Measurements from ENCODE around the gene ALDH1A2.

ALDH1A2 gene

DNA sequence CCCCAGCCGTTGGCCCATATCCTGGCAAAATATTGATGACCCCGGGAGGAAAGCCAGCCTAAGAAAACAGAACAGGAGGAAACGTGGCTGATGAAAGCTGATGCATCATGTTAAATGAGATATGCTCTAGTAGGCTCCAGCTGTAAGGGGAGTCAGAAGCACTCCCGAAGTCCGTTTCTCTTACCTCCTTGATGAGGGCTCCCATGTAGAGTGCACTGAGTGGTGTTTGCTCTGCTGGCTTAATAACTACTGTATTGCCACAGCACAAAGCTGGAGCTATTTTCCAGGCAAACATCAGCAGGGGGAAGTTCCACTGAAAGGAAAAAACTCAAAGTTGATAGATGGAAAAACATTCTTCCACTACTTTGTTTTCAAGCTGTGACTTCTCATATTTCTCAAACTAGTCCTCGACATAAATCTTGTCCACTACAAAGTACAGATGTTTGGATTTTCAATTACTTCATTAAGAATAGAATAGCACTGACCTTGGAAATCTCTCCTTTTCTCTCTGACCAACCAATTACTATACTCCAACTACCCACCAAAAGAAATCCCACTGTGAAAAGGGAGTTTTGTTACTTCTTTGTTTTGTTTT lies 72.7 kb downstream of the ALDH1A2 start (continued):
- TF ChIP-seq ZNF48 (tag by site-specific recombination; IDR thresholded peaks at IDR 0.05) (no peak), GLI2 (tag by site-specific recombination; IDR thresholded peaks at IDR 0.05; ENCODE audit: borderline replicate concordance, low read depth) (no peak), WT1 (tag by site-specific recombination; IDR thresholded peaks at IDR 0.05) (no peak), ZIC2 (tag by site-specific recombination; IDR thresholded peaks at IDR 0.05) (peak; percentile 12; the same call in 1 of the 2 replicates)
- TF ChIP-seq, protein P1, sequence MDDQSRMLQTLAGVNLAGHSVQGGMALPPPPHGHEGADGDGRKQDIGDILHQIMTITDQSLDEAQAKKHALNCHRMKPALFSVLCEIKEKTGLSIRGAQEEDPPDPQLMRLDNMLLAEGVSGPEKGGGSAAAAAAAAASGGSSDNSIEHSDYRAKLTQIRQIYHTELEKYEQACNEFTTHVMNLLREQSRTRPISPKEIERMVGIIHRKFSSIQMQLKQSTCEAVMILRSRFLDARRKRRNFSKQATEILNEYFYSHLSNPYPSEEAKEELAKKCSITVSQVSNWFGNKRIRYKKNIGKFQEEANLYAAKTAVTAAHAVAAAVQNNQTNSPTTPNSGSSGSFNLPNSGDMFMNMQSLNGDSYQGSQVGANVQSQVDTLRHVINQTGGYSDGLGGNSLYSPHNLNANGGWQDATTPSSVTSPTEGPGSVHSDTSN (CRISPR knock-in tag; IDR thresholded peaks at IDR 0.05): no peak
- TF ChIP-seq, protein P2, sequence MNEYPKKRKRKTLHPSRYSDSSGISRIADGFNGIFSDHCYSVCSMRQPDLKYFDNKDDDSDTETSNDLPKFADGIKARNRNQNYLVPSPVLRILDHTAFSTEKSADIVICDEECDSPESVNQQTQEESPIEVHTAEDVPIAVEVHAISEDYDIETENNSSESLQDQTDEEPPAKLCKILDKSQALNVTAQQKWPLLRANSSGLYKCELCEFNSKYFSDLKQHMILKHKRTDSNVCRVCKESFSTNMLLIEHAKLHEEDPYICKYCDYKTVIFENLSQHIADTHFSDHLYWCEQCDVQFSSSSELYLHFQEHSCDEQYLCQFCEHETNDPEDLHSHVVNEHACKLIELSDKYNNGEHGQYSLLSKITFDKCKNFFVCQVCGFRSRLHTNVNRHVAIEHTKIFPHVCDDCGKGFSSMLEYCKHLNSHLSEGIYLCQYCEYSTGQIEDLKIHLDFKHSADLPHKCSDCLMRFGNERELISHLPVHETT (tag by site-specific recombination; IDR thresholded peaks at IDR 0.05): no peak

DNA sequence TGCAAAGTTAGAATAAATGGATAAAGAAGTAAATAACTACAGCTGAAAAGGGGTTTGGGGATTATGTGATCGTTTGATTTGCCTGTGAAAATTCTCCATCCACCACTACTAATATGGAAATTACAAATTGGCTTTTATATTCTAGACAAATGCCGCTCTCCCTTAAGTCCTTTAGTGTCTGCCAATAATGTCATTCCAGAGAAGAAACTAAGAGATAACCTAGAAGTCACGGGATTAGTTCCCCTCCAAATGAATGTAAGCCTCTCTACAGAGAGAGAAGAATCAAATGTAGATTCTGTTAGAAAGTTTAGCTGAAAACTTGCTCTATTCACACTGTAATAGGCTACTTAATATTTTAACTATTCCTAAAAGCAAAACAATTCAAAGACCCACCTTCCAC lies 92.0 kb downstream of the ALDH1A2 start:
- ChIA-PET POLR2A (no interaction called here), CTCF (interaction anchor here (1.8 kb wide), 1 partner anchor 96 kb away, joined by 5 read pairs; no protein-coding TSS in a partner anchor)
- TF ChIP-seq ZNF433 (tag by site-specific recombination; IDR thresholded peaks at IDR 0.05; ENCODE audit: low read depth): no peak
- TF ChIP-seq, protein P3, sequence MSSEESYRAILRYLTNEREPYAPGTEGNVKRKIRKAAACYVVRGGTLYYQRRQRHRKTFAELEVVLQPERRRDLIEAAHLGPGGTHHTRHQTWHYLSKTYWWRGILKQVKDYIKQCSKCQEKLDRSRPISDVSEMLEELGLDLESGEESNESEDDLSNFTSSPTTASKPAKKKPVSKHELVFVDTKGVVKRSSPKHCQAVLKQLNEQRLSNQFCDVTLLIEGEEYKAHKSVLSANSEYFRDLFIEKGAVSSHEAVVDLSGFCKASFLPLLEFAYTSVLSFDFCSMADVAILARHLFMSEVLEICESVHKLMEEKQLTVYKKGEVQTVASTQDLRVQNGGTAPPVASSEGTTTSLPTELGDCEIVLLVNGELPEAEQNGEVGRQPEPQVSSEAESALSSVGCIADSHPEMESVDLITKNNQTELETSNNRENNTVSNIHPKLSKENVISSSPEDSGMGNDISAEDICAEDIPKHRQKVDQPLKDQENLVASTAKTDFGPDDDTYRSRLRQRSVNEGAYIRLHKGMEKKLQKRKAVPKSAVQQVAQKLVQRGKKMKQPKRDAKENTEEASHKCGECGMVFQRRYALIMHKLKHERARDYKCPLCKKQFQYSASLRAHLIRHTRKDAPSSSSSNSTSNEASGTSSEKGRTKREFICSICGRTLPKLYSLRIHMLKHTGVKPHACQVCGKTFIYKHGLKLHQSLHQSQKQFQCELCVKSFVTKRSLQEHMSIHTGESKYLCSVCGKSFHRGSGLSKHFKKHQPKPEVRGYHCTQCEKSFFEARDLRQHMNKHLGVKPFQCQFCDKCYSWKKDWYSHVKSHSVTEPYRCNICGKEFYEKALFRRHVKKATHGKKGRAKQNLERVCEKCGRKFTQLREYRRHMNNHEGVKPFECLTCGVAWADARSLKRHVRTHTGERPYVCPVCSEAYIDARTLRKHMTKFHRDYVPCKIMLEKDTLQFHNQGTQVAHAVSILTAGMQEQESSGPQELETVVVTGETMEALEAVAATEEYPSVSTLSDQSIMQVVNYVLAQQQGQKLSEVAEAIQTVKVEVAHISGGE (tag by site-specific recombination; conservative IDR thresholded peaks at IDR 0.05; ENCODE audit: low read depth): no peak
- no peak for TF ChIP-seq ZSCAN30 (tag by site-specific recombination; IDR thresholded peaks at IDR 0.05)
- Histone ChIP-seq H3K9me3 (ENCODE audit: control insufficient read depth, insufficient read depth, low read depth, low read length) (no peaks in the 10 kb centered on the region), H3K36me3 (ENCODE audit: control insufficient read depth in 2 of 2, insufficient read depth in 1 of 2, low read length in 2 of 2) (no peaks in the 10 kb centered on the region), H3K4me1 (ENCODE audit: control insufficient read depth, insufficient read depth, low read length) (no peaks in the 10 kb centered on the region), H3K27ac (ENCODE audit: extremely low read depth, low read depth, low read length) (no peak overlapping the region), H3K4me3 (ENCODE audit: low read depth, low read length) (no peak overlapping the region)

DNA sequence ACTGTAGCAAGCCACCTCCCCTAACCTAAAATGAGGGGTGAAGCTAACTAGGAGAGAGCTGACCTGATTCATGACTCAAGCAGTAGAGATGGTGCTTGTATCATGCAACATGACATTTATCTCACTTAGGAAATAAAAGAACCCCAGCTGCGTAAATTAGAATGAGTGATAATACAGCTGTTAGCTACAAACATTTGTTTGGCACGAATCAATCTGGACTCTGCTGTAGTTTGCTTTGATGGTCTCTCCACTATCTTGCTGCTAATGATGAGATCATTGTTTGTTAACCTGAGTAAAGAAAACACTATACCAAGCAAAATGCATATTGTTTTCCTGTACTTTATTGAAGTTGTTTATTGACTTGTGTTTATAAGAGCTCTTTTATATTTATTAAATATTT lies 92.6 kb downstream of the ALDH1A2 start:
- H3K4me3 ChIP-seq (ENCODE audit: low read depth, low read length): no peak overlapping the region
- H3K27ac ChIP-seq (ENCODE audit: extremely low read depth, low read depth, low read length): no peak overlapping the region
- H3K9me3 ChIP-seq (ENCODE audit: control insufficient read depth, insufficient read depth, low read depth, low read length): no peaks in the 10 kb centered on the region
- ChIA-PET POLR2A (no interaction called here), CTCF (interaction anchor here (0.5 to 1.8 kb wide), 2 partner anchors 97 to 175 kb away, joined by 3 to 5 read pairs; no protein-coding TSS in a partner anchor)
- no peaks in the 10 kb centered on the region for H3K4me1 ChIP-seq (ENCODE audit: control insufficient read depth, insufficient read depth, low read length)
- H3K36me3 ChIP-seq (ENCODE audit: control insufficient read depth in 2 of 2, insufficient read depth in 1 of 2, low read length in 2 of 2): no peaks in the 10 kb centered on the region
- TF ChIP-seq, protein P4, sequence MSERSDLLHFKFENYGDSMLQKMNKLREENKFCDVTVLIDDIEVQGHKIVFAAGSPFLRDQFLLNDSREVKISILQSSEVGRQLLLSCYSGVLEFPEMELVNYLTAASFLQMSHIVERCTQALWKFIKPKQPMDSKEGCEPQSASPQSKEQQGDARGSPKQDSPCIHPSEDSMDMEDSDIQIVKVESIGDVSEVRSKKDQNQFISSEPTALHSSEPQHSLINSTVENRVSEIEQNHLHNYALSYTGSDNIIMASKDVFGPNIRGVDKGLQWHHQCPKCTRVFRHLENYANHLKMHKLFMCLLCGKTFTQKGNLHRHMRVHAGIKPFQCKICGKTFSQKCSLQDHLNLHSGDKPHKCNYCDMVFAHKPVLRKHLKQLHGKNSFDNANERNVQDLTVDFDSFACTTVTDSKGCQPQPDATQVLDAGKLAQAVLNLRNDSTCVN (tag by site-specific recombination; optimal IDR thresholded peaks at IDR 0.05): no peak
- TF ChIP-seq ZFP37 (tag by site-specific recombination; IDR thresholded peaks at IDR 0.05) (no peak), ZNF16 (tag by site-specific recombination; IDR thresholded peaks at IDR 0.05; ENCODE audit: low read depth) (no peak), GLIS2 (tag by site-specific recombination; IDR thresholded peaks at IDR 0.05) (no peak), ZFP41 (tag by site-specific recombination; IDR thresholded peaks at IDR 0.05; ENCODE audit: borderline replicate concordance) (no peak), OVOL3 (tag by site-specific recombination; IDR thresholded peaks at IDR 0.05) (no peak)
- TF ChIP-seq, protein P5, sequence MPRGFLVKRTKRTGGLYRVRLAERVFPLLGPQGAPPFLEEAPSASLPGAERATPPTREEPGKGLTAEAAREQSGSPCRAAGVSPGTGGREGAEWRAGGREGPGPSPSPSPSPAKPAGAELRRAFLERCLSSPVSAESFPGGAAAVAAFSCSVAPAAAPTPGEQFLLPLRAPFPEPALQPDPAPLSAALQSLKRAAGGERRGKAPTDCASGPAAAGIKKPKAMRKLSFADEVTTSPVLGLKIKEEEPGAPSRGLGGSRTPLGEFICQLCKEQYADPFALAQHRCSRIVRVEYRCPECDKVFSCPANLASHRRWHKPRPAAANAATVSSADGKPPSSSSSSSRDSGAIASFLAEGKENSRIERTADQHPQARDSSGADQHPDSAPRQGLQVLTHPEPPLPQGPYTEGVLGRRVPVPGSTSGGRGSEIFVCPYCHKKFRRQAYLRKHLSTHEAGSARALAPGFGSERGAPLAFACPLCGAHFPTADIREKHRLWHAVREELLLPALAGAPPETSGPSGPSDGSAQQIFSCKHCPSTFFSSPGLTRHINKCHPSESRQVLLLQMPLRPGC (tag by site-specific recombination; IDR thresholded peaks at IDR 0.05): no peak
- TF ChIP-seq, protein P6, sequence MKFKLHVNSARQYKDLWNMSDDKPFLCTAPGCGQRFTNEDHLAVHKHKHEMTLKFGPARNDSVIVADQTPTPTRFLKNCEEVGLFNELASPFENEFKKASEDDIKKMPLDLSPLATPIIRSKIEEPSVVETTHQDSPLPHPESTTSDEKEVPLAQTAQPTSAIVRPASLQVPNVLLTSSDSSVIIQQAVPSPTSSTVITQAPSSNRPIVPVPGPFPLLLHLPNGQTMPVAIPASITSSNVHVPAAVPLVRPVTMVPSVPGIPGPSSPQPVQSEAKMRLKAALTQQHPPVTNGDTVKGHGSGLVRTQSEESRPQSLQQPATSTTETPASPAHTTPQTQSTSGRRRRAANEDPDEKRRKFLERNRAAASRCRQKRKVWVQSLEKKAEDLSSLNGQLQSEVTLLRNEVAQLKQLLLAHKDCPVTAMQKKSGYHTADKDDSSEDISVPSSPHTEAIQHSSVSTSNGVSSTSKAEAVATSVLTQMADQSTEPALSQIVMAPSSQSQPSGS (tag by site-specific recombination; IDR thresholded peaks at IDR 0.05; ENCODE audit: low read depth): 0 out of 2 replicates have a peak, but pooled peaks have one; percentile 4
